Hematopoietic multipotent progenitor cell treated with erythropoietin and hydrocortisone succinate and interleukin-3 and kit ligand, for 8 days (in vitro differentiated cells): ENCODE results near the gene ADGRE3.
"Not testable (repeated sequence)": the region's sequence is repeated elsewhere in the genome, so short reads cannot be mapped to it uniquely, and the experiment has no call there.

ENCODE experiments used
- DNase-seq: peaks from one replicate; pipeline ENCODE4 v3.0.0-alpha.2; 2015

The ADGRE3 gene

DNA sequence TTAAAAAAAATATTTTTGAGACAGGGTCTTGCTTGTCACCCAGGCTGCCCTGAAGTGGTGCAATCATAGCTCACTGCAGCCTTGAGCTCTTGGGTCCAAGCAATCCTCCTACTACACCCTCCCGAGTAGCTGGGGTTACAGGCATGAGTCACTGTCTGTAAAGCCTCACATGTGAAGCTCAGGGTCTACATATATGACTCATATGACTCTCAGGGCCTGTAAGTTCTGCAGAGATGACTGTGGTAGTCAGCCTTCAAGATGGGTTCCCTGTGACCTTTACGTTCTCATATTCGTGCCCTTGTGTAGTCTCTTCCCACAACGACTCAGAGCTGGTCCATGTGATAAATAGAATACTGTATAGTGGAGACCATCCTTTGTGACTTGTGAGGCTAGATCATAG is 85.2 kb downstream of the ADGRE3 start:
- not testable (repeated sequence) for DNase-seq

DNA sequence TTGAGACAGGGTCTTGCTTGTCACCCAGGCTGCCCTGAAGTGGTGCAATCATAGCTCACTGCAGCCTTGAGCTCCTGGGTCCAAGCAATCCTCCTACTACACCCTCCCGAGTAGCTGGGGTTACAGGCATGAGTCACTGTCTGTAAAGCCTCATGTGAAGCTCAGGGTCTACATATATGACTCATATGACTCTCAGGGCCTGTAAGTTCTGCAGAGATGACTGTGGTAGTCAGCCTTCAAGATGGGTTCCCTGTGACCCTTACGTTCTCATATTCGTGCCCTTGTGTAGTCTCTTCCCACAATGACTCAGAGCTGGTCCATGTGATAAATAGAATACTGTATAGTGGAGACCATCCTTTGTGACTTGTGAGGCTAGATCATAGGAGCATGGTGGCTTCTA is 89.5 kb downstream of the ADGRE3 start:
- DNase-seq: not testable (repeated sequence)

DNA sequence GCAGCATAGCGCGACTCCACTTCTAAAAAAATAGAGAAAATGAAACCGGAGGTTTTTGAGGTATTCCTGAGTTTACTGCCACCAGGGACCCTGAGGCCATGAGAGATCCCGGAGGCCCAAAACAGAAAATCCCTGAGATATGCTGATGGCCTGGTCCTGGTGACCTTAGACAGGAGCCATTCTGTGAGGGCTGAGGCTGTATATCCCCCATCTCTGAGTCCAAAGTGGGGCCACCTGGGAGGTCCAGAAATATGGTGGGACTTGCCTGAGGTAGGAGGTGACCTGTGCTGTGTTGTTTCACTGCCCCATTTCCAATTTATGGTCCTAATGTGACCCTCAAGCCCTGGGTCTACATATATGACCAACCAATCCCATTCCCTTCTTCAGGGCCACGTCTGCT is 90.3 kb downstream of the ADGRE3 start:
- not testable (repeated sequence) for DNase-seq

DNA sequence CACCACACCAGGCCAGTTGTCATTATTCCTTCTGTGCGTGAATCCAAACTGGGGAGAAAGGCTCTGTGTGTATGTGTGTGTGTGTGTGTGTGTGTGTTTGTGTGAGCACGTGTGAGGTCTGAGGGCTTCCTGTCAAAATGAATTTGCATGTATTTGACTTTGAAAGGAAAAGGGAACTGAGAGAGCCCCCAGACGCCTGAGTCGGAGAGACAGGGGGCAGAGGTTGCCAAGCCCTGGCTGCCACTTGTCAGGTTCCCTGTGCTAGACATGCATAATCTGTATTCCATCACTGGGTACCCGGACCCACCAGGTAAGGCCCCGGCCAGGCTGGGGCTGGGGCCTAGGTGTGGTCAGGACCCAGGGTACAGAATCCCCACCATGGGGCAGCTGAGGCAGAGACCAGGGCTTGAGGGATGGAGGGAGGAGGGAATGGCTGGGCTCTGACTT is 91.7 kb downstream of the ADGRE3 start, which contains the start of gene CLEC17A:
TSS of gene CLEC17A (plus strand) at position 191 of the 447 bp plus-strand sequence. CDS start at position 268, 77 bp downstream.
- no peak for DNase-seq

DNA sequence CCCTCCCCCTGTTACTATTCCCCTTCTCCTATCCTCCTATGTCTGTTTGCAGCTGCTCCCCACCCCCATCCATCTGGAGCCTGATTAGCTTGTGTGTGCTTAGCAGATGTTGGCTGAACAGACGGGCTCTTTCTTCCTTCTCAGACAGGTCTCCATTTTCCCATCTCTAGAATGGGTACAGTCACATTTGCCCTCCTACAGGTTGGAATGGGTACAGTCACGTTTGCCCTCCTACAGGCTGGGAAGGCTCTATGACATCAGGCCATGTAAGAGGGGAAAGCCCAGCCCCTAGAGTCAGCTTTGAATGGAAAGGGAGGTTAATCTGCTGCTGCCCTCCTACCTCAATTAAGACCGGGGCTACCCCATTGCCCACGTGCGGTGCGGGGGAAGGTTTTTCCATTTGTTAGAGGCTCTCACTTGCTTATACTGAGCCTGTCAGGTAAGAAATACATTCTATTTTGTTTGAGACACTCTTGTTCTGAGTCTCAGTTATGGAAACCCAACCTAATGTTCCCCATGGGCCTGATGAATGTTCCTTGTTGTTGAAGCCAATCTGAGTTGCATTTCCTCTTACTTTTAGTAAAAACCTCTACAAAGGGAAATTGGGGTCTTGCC is 93.9 kb downstream of the ADGRE3 start:
- peak; percentile 36 for DNase-seq

DNA sequence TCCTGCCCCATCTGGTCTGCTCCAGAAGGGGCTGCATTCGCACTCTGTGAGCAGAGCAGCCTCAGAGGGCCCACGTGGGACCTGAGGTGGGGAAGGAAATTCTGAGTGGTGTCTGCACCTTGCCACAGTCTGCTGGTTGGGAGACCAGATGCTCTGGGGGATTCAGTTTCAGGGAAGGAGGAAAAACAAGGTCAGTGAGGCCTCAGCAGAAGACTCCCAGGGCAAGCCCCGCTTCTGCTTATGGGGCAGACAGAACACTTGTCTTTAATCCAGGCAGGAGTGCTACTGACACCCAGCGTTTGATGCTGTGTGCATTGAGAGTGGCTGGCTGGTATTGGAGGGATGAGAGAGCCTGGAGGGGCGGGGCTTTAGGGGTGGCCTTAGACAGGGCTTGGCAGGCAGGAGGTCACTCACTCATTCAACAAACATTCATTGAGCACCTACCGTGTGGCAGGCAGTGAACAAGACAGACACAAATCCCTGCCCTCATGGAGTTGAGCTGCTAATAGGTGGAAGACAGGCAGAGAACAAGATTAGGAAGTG is 96.7 kb downstream of the ADGRE3 start:
- no peak for DNase-seq

DNA sequence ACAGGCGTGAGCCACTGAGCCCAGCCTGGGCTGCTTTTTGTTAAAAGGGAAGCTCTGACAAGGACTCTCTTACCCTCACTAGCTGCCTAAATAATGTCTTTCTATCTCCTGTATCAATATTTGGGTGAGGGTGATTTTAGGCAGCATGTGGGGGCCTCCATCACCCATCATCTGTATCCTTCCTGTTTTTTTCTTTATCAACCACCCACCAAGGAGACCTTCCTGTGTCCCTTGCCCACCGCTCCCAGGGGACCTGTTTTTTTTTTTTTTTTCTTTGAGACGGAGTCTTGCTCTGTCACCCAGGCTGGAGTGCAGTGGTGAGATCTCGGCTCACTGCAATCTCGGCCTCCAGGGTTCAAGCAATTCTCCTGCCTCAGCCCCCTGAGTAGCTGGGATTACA is 97.4 kb downstream of the ADGRE3 start:
- DNase-seq: no peak

DNA sequence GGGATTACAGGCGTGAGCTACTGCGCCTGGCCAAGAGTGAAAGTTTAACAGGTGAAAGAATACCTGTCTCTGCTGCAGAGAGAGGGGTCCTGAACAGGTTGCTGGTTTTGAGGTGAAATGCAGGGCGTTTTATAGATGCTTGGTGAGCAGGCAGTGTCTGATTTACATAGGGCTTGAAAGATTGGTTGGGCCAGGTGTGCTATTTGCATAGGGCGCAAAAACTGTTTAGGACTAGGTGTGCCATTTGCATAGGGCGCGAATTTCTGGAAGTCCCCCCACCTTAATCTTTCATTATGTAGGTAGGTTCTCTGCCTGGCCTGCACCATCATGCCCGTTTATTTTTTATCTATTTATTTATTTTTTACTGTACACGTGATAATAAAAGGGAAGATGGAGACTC is 98.3 kb downstream of the ADGRE3 start:
- no peak for DNase-seq

DNA sequence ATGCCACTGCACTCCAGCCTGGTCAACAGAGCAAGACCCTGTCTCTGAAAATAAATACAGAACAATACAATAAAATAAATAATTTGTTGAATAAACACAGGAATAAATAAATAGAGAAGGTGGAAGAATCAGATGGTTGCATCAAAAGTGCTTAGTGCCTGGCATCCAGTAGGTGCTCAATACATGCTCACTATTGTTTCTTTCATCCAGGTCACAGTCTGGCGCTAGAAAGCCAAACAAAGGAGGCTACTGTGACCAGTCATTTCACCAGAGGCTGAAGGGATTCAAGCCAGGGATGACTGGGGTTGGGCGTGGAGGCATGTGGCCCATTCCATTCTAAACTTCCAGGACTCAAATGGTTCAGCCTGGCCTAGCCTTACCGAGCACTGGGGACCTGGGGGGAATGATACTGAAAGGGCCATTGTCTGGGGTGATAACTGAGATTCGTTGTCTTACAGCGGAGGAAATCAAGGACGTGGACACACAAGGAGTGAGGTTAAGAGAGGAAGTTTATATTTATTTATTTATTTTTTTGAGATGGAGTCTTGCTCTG is 99.1 kb downstream of the ADGRE3 start:
- DNase-seq: no peak

DNA sequence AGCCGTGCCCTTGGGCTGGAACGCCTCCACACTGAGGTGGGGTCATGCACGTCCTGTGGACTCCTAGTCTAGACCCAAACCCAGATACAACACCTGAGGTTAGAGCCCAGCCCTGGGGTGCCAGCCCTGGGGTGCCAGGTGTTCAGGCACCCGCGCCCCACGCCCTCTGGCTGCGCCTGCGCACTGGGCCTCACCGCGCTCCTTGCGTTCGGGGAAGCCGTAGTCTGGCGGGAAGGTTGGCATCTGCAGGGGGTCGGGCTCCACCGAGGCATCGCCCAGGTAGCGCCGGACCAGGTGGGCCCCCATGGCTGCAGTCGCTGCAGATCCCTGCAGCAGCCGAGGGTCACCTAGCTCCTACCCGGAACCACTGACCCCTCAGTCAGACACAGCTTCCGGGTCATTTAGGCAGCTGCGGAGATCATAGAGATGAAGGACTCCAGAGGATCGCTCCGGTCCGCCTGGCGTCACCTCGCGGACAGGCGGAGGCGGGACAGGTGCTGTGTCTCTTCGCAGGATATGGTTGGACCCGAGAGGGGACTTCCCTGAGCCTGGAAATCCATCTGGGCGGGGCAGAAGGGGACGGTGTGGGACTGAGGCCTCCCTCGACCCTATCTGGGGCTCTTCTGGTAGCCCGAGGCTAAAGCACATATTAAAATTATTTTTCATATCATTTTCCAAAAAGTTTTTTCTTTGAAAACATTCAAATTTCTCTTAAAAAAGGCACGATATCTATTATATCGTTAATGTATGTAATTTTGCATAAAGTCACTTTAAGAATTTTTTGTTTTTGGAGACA is 102.8 kb downstream of the ADGRE3 start, which contains the start of gene NDUFB7:
TSS of gene NDUFB7 (minus strand) at position 372 of the 796 bp plus-strand sequence. CDS start at position 306, 66 bp downstream.
- DNase-seq: peak; percentile 97

DNA sequence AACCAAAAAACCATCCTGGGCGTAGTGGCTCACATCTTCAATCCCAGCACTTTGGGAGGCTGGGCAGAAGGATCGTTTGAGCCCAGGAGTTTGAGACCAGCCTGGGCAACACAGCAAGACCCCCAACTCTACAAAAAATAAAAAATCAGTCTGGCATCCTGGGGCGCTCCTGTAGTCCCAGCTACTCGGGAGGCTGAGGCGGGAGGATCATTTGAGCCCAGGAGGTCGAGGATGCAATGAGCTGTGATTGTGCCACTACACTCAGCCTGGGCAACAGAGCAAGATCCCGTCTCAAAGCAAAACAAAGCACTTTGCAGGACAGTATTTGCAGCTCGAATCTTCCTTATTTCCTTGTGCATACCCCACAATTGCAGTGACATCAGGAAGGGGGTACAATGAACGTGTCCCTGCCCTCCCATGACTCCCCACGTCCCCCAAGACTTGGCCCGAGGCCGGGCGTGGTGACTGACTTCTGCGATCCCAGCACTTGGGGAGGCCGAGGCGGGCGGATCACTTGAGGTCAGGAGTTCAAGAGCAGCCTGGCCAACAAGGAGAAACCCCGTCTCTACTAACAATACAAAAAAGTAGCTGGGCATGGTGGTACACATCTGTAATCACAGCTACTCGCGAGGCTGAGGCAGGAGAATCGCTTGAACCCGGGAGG is 103.6 kb downstream of the ADGRE3 start:
- no peak for DNase-seq
